NT2/D1 (cell line): ENCODE data around the gene LMAN2.

Experiments used
- SUZ12 ChIP-seq: IDR thresholded peaks from 2 replicates; pipeline ENCODE4 v1.6.1; 2011; ENCODE audit not compliant: insufficient read length, insufficient read depth; ENCODE audit errors: extremely low read depth
- ZNF274 ChIP-seq: IDR thresholded peaks from 2 replicates; pipeline ENCODE4 v1.6.1; 2011; ENCODE audit warnings: mild to moderate bottlenecking, low read depth, low read length

- no peak for TF ChIP-seq SUZ12
- TF ChIP-seq ZNF274: no peak
Observed at GRCh38 chr5:177299697-177300096, 51.8 kb downstream of the LMAN2 start.
